ENCODE data around the gene PTH2R.

The PTH2R gene

DNA sequence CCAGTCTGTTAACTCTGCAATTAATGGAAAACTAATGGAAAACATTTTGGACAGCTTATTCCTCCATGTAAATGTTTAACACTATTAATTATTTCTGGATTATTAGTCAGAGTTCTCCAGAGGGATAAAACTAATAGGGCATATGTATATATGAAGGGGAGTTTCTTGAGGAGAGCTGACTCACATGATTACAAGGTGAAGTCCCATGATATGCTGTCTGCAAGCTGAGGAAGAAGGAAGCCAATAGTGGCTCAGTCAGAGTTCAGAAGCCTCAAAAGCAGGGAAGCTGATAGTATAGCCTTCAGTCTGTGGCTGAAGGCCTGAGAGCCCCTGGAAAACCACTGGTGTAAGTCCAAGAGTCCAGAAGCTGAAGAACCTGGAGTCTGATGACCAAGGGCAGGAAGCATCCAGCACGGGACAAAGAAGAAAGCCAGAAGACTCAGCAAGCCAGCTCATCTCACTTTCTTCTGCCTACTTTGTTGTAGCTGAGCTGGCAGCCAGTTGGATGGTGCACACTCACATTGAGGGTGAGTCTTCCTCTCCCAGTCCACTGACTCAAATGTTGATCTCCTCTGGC is 136.0 kb downstream of the PTH2R start:
- DNase-seq (ENCODE audit: low spot score), result no peak
- Histone ChIP-seq H3K27ac (ENCODE audit: poor library complexity, severe bottlenecking) (no peak overlapping the region), H3K36me3 (ENCODE audit: low read depth) (no peaks in the 10 kb centered on the region), H3K4me3 (ENCODE audit: severe bottlenecking) (no peak overlapping the region), H3K9me3 (ENCODE audit: severe bottlenecking) (no peaks in the 10 kb centered on the region), H3K4me1 (ENCODE audit: insufficient read depth, poor library complexity, severe bottlenecking) (no peaks in the 10 kb centered on the region), H3K27me3 (ENCODE audit: insufficient read depth, poor library complexity, severe bottlenecking) (no peaks in the 10 kb centered on the region)
- no peak for ATAC-seq (ENCODE audit: low read depth)
- TF ChIP-seq, protein P1, sequence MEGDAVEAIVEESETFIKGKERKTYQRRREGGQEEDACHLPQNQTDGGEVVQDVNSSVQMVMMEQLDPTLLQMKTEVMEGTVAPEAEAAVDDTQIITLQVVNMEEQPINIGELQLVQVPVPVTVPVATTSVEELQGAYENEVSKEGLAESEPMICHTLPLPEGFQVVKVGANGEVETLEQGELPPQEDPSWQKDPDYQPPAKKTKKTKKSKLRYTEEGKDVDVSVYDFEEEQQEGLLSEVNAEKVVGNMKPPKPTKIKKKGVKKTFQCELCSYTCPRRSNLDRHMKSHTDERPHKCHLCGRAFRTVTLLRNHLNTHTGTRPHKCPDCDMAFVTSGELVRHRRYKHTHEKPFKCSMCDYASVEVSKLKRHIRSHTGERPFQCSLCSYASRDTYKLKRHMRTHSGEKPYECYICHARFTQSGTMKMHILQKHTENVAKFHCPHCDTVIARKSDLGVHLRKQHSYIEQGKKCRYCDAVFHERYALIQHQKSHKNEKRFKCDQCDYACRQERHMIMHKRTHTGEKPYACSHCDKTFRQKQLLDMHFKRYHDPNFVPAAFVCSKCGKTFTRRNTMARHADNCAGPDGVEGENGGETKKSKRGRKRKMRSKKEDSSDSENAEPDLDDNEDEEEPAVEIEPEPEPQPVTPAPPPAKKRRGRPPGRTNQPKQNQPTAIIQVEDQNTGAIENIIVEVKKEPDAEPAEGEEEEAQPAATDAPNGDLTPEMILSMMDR (IDR thresholded peaks at IDR 0.05; ENCODE audit: poor library complexity, severe bottlenecking), result no peak

Data from RWPE2 (cell line).